HG02852 (cell line): ENCODE data around the gene EDAR.

ENCODE experiments used
- ATAC-seq: cut with Tn5 transposase; IDR thresholded peaks from one replicate; pipeline ENCODE4 v1.9.1; 2021; ENCODE audit warnings: mild to moderate bottlenecking, moderate library complexity; ENCODE audit not compliant: unreplicated experiment

EDAR gene

DNA sequence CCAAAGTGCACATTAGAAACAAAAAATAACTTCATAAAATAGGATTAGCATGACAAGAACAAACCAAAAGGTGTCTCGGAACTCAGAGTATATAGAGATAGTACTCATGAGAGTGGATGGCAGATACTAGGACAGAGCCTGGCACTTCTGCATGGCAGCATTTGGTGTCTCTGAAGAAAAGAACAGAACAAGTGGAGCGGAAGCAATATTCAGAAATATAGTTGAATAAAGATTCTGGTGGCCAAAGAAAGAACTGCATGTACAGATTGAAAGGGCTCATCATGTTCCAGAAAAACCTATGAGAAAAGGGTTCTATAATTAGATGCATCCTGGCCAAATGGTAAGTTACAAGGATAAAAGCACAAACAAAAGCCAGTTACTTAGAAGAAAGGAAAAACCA, 111.5 kb downstream of the EDAR start:
- ATAC-seq: no peak

DNA sequence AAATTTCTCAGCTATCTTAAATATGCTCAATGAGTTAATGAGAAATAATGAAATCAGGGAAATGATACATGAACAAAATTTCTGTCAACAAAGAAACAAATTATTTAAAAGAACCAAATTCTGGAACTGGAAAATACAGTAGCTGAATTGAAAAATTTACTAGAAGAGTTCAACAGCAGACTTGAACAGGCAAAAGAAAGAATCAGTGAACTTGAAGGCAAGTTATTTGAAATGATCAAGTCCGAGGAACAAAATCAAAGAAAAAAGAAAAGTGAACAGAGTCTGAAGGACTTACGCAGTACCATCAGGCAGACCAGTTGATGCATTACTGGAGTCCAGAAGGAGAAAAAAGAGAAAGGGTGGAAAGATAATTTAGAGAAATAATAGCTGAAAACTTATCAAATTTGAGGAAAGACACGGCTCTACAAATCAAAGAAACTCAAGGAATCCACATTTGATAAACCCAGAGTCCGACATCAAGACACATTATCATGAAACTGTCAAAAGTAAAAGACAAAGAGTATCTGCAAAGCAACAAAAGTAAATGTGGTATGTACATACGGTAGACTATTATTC, 118.9 kb downstream of the EDAR start:
- no peak for ATAC-seq

DNA sequence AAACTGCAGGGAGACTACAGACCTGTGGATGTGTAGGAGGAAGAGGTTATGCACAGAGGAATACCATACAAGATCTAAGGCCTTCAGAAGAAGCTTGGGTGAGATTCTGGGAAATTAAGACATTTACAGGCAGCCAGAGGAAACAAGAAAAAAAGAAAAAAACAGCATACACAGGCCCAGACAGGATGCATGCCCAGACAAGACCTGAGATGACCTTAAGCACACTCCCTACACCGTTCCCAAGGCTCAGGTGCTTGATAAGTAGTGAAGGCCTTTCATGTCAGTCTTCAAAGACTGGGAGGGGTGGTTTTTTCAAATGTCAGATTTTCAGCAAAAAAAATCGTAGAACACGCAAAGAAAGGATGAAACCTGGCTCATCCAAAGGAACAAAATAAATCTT, 119.5 kb downstream of the EDAR start:
- no peak for ATAC-seq

DNA sequence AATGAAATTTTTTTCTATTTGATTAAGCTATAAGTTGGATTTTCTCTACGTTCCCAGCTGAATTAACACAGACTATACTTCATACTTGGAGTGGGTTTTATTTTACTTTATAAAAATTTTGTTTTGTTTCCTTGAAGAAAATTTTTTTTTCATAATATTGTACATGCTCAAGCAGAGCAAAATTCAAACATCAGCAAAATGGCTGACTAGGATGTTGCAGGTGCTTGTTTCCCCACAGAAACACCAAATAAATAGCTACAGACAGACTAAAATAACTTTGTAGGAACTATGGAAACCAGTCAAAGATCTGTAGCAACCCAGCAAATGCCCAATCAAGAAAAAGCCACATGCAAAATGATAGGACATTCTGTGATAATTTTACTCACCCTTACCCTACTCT, 120.1 kb downstream of the EDAR start:
- ATAC-seq: no peak

DNA sequence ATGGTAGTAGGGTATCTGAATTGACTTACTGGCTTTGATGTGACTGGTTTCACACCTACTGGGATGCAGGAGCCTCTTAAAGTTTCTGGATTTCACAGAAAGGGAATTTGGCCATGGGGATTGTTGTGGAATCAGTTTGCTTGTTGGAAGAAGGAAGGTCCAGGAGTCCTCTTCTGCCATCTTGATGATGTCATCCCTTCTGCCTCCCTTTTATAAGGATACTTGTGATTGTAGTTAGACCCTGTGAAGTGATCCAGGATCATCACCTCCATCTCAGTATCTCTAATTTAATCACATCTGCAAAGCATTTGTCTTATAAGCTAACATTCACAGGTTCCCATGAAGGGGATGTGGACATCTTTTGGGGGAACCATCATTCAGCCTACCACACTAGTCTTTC, 123.0 kb downstream of the EDAR start:
- ATAC-seq: no peak

DNA sequence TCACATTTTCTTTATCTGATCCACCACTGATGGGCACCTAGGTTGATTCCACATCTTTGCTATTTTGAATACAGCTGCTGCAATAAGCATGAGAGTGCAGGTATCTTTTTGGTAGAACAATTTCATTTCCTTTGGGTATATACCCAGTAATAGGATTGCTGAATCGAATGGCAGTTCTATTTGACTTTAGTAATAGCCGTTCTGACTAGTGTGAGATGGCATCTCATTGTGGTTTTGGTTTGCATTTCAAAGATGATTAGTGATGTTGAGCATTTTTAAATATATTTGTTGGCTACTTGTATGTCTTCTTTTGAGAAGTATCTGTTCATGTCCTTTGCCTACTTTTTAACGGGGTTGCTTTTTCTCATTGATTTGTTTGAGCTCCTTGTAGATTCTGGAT, 130.1 kb downstream of the EDAR start:
- no peak for ATAC-seq

DNA sequence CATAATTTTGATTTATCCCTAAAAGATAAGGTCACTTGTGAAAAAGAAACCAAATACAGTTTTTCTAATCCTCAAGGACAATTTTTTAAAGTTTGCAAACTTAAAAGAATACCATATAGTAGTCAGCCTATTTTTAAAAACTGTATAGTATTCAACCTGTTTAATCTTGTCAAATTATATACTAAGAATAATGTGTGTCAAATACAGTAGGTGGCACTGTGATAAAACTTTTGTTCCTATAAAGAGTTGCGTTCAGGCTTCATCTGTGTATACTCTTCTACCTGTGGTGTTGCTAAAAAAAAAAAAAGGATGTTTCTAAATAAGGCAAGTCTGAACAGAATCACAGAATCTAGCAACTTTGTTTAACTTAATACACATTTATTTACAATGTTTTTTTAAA, 133.8 kb downstream of the EDAR start:
- no peak for ATAC-seq

DNA sequence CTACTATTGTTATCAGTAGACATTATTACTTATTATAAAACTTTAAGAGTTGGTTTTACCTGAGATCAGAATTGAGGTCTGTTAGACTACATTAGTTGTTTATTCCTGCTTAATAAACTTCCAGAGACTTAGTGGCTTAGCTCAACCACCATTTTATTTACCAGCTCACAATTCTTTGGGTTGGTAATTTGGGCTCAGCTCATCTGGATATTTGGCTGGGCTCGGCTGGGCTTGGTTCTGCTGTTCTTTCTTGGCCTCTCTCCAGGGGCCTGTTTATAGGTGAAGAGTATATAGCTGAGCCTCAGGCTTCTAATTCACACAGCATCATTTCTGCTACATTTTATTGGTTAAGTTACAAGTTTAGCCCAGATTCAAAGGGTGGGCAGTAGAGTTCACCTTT, 134.5 kb downstream of the EDAR start:
- ATAC-seq: no peak

DNA sequence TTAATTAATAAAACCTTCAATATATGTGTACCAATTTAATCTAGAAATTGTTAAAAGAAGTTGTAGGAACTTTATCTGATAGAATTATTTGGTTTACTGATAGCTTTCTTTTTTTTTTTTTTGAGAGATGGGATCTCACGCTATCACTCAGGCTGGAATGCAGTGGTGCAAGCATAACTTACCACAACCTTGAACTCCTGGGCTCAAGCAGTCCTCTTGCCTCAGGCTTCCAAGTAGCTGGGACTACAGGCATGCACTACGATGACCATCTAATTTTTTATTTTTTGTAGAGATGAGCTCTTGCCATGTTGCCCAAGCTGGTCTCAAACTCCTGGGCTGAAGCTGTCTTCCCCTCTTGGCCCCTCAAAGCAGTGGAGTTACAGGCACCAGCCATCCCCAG, 135.6 kb downstream of the EDAR start:
- ATAC-seq: no peak

DNA sequence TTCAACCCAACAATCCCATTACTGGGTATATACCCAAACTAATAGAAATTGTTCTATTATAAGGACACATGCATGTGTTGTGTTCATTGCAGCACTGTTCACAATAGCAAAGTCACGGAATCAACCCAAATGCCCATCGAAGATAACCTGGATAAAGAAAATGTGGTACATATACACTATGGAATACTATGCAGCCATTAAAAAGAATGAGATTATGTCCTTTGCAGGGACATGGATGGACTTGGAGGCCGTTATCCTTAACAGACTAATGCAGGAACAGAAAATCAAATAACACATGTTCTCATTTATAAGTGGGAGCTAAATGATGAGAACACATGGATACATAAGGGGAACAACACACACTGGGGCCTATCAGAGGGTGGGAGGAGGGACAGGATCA, 136.6 kb downstream of the EDAR start:
- no peak for ATAC-seq

DNA sequence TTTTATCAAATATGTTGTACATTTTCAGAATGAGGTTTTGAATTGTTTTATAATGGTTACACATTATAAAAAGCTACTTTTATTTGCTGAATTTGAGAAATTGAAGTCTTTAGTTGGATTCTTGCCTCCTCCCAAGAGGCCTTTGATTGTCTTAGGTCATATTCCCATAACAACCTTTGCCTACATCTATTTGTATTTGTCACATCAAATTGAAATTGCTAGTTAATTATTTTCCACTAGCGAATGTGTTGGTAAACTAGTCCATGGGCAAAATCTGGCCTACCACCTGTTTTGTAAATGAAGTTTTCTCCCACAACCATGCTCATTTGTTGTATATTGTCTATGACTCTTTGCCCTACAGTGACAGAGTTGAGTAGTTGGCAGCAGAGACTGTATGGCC, 142.0 kb downstream of the EDAR start:
- no peak for ATAC-seq

DNA sequence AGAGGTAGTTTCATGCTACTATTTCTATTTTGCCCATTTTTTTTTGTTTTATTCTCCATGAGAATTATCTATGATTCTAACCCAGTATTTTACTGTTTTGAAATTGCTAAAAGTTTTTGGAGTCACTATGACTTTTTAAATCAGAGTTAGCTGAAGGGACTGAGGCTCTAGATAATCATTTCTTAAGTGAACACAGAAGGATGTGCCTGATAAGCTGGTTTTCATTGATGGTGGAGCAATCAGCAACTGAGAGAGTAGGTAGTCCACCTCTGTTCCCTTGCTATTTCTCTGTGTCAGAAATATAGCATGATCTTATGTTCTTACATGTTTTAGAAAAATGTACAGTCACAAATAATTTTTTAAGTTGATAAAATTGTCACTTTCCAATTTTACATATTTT, 143.1 kb downstream of the EDAR start:
- no peak for ATAC-seq
